HCEC 1CT (cell line): ENCODE results near the gene ARHGAP5.

ENCODE experiments used
- DNase-seq: peaks from one replicate; pipeline ENCODE4 v3.0.0-alpha.2; 2017

Gene ARHGAP5

DNA sequence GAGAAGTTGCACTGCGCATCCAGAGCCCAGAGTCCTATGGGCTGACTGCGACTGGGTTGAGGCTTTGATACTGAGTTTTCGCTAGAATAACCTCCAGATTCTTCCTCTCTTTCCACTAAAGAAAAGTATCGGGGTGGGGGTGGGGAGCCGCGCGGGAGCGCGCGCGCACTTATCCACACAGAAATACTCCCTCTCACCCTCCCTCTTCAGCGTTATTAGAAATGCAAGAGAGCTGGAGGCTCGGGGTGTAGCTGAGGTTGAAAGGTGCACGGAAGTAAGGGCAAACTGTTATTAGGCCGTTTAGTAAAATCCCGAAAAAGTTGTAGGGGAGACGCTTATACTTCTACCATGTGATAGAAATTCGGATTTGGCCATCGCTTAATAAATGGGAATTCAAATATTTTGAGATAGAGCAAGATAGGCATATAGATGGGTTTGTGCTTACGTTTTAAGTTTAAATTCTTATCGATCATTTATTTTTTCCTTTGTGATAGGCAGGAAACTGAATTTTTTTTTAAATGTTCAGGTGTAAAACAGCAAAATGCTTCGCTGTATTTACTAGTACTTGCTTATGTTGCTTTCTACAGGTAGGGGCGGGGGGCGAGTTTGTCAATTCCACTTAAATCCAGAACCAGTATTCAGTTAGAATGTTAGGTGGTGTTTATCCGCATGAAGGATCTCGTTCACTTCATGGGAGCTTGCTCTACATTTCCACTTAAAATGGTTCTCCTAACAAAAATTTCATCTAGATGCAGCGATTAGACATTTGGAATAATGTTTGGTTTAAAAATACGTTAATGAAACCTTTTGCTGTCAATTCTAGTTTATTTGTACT, 1.1 kb downstream of the ARHGAP5 start:
- peak; percentile 48 for DNase-seq

DNA sequence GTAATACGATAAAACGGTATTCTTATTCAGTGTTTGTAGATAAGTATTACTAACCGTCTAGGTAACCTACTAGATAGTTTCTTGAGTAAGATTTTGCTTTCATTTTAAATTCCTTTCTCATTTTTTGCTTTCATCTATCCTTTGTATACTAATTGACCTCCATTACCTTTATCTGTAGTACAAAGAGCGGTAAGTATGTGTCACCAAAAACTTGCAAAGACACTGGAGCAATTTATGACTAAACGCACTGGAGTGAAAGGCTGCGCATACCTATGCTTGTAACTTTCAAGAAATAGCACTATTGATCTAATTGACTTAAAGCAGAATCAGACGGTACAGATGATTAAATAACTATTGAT, 1.7 kb downstream of the ARHGAP5 start:
- peak; percentile 17 for DNase-seq

DNA sequence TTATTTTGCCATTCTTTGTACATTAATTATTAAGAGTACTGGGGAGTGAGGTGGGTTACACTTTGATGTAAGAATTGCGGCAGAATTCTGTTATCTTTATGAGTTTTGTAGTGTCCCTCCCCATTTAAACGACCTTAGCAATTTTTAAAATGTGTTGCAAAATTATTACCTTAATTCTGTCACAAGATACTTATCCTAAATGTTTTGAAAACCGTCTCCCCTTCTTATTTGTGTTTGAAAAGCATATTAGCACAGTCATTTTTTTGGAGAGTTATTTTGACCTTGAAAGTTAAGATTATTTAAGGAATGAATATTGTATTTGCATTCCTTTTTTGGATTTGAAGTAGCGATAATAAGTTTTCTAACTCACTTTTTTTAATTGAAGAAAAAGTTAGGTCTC, 2.2 kb downstream of the ARHGAP5 start:
- DNase-seq, result no peak

DNA sequence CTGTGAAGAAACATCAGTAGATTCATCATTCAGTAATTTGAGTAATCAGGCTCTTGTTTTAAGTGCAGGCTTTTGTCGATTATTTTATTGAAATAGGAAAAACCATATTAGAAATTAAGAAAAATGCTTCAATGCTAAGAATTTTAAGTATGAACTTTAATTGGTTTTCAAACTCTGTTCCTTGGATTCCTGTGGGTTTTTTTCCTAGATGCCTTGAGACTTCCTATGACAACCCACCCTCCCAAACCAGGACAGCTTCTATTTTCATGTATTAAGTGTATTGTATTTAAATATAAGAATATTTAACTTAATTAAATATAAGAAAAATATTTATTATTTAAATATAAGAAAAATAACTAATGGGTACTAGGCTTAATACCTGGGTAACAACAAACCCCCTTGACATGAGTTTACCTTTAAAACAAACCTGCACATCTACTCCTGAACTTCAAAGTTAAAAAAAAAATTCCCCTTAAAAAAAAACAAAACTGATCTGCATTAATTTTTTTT, 3.0 kb downstream of the ARHGAP5 start:
- no peak for DNase-seq

DNA sequence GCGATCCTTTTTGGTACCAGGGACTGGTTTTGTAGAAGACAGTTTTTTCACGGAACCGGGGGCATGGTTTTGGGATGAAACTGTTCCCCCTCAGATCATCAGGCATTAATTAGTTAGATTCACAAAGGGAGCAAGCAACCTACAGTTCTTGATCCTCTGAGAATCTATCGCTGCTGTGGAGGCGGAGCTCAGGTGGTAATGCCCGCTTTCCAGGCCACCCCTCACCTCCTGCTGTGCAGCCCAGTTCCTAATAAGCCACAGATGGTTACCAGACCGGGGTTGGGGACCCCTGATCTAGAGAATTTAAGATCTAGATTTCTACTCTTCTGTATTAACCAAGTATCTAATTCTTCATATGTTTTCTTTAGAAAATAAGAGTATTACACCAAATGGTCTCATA, 4.8 kb downstream of the ARHGAP5 start:
- DNase-seq, result no peak

DNA sequence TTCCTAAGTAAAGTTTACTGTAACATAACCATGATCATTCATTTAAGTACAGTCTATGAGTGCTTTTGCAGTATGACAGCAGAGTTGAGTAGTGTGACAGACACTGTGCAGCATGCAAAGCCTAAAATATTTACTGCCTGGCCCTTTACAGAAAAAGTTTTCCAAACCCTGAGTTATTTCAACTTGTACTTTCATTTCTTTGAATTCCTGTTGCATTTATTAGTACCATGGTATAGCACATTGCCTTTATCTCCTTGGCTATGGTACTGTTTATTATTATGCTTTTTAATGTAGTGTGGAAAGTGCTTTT, 6.2 kb downstream of the ARHGAP5 start:
- no peak for DNase-seq

DNA sequence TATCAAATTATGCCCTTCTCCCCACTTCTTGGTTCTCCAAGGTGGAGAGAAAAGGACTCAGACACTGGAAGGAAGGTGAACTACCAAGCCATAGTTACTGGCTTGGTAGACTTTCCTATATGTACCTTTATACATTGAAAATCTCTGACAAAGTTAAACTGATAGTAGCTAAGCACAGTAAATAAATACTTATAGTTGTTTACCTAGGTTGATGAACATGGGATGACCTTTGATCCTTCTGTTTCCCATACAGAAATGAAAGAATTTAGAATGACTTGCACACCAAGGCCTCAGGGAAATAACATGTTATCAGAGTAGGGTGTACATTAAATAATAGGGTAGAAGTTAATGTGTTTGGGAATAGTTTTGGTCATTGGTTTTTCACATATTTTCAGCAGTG, 6.7 kb downstream of the ARHGAP5 start:
- no peak for DNase-seq

DNA sequence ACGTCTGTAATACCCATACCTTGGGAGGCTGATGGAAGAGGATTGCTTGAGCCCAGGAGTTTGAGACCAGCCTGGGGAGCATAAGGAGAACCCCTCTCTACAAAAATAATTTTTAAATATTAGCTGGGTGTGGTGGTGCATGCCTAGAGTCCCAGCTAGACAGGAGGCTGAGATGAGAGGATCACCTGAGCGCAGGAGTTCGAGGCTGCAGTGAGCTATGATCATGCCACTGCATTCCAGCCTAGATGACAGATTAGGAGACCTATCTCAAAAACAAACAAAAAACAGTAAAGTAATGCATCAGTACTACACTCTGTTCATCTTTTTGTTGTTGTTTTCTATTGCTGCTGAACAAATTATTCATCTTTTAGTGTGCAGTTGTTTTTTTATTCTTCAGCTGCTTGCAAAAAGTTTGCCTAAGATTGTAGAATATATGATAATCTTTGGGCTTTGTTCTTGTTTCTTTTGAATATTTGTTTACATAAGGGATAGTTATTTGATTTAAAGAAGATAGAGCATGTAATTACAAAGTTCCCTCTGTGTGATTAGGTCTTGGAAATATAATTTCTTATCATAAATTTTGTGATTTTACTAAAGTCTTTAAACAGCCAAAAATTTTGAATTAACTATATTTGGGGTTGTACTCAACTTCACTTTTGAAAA, 8.2 kb downstream of the ARHGAP5 start:
- DNase-seq, result no peak

DNA sequence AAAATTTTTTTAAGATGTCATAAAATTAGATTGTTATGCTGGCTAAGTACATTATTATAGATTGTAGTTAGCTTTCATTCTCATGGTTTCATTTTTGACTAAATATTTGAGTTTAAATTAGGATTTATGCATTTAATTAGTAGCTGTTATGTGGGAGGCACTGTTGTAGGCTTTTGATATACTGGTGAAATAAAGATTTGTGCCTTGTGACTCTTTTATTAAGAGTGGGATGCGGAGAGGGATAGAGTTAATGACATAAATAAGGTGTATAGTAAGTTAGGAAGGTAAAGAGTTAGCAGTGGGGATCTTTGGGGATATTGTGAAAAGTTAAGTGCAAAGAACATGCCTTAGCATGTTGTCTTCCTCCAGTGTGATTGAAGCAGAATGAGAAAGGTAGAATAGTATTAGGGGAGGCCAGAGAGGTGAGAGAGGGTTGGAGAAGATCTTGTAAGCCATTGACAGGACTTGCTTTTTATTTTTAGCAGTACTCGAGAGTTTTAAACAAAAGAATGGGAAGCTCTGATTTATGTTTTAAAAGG, 8.8 kb downstream of the ARHGAP5 start:
- no peak for DNase-seq

DNA sequence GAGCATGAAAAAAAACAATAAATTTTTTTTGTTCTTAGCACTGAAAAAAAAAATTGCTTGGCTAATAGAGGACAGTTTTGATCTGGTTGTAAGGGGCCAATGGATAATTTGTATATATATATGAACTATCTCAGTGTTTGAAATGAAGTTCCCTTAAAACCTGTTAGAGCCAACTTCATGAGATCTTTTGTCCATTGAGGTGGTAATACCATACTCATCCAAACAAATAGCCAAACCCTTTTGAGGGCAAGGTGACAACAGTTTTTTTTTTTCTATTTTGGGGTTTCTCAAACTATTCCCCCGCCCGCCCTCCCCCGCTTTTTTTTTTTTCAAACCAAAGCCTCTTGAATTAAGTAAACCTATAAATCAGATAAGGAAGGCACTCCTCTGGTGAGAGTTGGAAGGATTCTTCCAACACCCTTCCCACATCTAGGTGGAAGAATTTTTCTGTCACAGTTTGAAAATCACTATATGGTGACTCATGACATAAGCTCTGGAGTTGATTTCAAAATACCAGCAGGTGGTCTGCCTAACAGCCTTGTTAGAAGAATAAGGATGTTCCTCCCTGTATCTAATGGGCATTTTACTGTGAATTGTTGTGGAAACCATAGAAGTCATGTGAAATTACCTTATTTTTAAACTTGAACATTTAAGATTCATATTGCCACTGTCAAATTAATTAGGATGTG, 10.2 kb downstream of the ARHGAP5 start:
- DNase-seq, result peak; percentile 59

DNA sequence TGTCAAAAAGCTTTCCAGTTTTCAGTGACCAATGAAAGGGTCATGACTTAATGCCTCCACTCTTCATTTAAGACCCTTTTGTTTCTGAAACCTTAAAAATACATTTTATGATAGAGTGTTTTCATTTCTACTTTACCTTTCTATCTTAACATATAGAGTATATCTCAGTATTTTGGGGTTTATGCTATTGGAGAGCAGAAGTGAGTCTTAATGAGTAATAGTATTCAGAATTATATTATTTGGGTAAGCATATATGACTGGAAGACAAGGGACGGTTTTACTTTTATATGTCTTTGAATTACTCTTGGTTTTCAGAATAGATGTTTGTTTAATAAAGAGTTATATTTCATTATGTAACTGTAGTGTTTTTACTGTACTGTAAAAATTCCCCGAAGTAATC, 10.8 kb downstream of the ARHGAP5 start:
- no peak for DNase-seq

DNA sequence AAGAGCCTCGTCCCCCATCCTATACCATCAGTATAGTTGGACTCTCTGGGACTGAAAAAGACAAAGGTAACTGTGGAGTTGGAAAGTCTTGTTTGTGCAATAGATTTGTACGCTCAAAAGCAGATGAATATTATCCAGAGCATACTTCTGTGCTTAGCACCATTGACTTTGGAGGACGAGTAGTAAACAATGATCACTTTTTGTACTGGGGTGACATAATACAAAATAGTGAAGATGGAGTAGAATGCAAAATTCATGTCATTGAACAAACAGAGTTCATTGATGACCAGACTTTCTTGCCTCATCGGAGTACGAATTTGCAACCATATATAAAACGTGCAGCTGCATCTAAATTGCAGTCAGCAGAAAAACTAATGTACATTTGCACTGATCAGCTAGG, 13.6 kb downstream of the ARHGAP5 start:
- no peak for DNase-seq

DNA sequence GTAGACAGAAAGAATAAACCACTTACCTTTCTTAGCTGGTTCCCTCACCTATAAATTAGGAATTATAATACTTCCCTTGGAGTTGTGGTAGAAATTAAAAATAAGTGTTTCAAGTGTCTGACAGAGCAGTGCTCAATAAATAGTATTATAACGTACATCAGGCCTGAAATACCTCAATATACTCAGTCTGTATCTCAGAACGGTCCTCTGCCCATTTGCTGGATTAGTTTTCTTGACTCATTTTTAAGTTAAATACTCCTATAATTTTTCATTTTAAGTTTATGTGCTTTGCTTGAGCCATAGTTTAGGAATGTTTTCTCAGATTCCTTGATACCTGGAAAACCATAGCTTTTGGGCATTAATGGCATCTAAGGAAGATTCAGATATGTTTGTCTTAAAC, 22.4 kb downstream of the ARHGAP5 start:
- no peak for DNase-seq

DNA sequence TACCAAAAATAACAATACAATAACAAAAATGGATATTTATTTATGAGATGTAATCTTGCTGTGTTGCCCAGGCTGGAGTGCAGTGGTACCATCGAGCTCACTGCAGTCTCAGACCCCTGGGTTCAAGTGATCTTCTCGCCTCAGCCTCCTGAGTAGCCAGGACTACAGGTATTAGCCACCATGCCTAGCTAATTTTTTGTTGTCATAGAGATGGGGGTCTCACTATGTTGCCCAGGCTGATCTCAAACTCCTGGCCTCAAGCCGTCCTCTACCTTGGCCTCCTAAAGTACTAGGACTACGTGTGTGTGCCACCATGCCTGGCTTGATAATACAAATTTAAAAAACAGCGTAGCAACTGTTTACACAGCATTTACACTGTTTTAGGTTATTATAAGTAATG, 23.1 kb downstream of the ARHGAP5 start:
- DNase-seq, result no peak

DNA sequence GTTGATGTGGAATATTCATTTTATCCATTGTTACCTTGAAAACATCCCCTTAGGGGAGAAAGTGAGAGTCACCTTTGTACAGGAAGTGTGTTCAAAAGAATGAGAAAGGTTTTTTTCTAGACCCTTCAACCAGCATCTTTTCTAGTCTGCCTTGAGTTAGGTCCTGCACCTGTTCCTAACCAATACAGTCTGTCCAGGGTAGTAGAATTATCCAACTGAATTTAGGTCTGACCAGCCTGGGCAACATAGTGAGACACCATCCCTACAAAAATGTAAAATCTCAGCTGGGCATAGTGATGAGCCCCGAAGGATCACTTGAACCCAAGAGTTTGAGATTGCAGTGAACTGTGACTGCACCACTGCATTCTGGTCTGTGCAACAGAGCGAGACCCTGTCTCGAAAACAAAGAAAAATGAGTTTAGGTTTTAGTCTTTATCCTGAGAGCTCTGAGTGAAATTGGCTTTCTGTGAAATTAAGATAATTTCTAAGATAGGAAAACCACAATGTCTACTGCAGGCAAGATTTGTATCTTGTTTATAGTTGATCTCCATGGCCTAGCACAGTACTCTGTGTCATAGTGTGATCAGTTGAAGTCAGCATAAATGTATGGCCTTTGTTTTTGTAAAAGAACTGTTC, 25.2 kb downstream of the ARHGAP5 start:
- DNase-seq, result no peak

DNA sequence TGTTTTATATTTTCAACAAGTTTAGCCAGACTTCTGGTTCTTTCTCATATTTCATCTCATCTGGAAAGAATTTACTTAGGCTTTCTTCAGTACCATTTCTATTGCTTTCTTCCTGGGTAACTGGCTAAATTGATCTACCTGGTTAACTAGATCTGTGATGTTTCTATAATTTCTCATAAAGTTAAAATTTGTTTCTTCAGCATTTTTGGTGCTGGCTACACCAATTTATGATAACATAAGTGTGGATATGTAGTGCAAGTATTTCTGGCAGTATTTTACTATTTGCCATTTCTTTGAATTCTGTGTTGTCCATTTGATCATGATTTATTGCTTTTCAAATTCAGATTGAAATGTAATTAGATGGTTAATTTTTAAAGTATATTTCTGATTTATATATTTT, 25.9 kb downstream of the ARHGAP5 start:
- DNase-seq, result no peak

DNA sequence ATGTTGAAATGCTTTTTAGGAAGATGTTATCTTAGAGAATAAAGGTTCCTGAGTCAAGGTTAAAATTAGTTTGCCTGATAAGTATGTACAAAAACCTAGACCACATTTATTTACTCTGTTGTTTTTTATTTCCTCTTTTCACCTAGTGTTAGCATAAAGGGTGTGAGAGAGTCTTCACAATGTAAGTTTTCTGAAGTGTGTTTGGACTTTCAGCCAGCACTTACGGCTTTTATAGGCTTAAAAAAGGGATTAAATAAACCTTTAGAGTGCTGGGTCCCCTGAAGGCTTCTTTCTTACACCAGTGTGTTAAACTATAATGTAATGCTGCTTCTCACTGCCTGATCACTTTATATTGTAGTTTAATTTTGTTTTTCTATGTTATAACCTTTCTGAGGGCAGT, 27.2 kb downstream of the ARHGAP5 start:
- DNase-seq, result no peak

DNA sequence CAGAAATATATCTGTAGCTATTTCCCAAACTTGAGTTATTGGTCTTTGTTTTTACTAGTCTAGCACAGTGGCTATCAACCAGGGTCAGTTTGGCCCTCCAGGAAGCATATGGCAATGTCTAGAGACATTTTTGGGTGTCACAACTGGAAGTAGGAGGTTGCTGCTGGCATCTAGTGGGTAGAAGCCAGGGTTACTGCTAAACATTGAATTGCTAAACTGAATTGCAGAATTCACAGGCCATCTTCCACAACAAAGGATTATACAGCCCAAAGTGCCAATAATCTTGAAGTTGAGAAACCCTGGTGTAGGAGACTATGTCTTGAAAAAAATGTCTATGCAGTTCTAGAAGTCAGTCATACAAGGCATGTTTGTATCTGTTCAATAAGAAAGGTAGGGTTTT, 27.7 kb downstream of the ARHGAP5 start:
- no peak for DNase-seq

DNA sequence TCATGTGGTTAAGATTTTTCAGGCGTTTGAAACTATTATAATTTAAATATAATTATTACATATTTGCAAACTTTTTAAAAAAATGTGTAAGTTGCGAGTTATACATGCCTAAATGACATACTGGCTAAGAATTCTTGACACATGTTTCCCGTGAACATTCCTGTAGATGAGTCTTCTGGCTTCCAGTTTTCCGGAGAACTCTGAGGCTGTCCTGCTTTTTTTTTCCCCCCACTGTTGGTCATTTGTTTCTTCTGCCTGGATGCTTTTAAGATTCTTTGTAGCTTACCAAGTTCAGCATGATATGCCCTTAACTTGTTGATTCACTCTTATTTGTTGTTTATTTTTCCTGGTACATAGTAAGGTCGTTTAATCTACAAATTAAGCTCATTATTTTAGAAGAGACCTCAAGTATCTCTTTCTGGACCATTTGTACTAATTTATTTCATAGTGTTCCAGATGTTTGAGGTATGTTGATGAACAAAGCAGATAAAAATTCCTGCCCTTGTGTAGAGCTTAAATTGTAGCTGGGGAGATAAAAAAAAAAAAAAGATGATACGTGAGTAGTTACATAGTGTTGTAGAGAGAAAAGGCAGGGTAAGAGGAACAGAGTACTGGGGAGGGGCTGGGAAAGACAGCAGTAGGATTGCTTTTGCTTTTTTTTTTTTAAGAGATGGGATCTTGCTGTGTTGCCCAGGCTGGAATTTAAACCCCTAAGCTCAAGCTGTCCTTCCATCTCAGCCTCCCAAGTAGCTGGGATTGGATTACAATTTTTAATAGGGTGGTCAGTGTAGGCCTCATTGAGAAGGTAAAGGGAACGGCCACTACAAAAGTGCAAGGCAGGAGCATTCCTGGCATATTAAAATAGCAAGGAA, 32.8 kb downstream of the ARHGAP5 start:
- peak; percentile 91 for DNase-seq

DNA sequence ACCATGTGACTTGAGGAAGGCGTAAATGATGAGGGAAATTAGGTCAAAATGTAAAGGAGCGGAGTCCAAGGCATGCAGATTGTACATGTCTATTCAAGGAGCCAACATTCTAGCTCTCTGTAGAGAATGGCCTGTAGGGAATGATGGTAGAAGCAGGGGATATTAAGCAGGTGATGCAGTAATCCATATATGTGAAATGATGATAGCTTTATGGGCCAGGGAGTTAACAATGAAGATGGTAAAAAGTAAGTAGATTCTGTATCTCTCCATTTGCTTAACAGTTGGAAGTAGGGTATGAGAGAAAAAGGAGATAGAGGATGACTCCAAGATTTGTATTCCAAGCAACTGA, 33.4 kb downstream of the ARHGAP5 start:
- no peak for DNase-seq

DNA sequence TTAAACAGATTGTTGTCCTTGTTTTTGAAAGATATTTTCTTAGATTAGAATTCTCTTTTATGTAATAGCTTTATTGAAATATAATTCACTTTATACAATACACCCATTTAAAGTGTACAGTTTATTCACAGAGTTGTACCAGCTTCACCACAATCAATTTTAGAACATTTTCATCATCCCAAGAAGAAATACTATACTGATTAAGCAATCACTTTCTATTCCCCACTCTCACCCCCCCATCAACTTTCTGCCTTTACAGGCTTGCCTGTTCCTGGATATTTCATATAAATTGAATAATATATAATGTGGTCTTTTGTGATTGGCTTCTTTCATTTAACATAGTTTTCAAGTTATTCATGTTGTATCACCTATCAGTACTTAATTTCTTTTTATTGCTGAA, 44.4 kb downstream of the ARHGAP5 start:
- DNase-seq, result no peak

DNA sequence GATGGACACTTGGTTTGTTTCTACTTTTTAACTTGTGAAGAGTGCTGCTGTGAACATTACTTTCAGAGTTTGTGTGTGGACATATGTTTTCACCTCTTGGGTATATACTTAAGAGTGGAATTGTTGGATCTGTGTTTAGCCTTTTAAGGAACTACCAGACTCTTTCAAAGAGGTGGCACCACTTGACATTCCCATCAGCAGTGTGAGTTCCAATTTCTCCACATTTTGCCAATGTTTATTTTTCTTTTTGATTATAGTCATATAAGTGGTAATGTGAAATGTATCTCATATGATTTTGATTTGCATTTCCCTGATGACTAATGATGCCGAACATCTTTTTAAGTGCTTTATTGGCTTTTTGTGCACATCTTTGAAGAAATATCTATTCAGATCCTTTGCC, 44.8 kb downstream of the ARHGAP5 start:
- peak; percentile 67 for DNase-seq
